H1 (cell line): ENCODE results near the gene TRABD2B. TPM values are rescaled to one million over a fixed set of nuclear protein-coding genes. Genes with fewer than 3 reads are reported as not detected.

ENCODE experiments used
- CTCF ChIA-PET: fragments of 300-600 bp; sonication (Branson Sonifier 250); formaldehyde crosslinking; loops from one replicate; lab custom pipeline; 2021; ENCODE audit not compliant: partially characterized antibody; lab: Charles Lee
- POLR2A ChIA-PET: fragments of 300-600 bp; sonication (Branson Sonifier 250); formaldehyde crosslinking; loops from one replicate; lab custom pipeline; 2021; ENCODE audit warnings: inconsistent platforms; ENCODE audit not compliant: partially characterized antibody; lab: Charles Lee
- DNase-seq, 2 experiments: peaks; one replicate each; pipeline versions ENCODE4 v3.0.0 to v3.0.0-alpha.2; 2010 to 2022; ENCODE audit warnings: low spot score in 2 of 2, low read depth in 1 of 2, mixed read lengths in 1 of 2
- FAIRE-seq: peaks from 2 replicates; lab custom pipeline; 2011; peaks lifted over from hg19 to GRCh38; lab: Jason Lieb, UNC
- H2AFZ ChIP-seq: 2 replicates; pipeline ENCODE4 v1.8.1; 2012; ENCODE audit warnings: low read length, inconsistent platforms
- H2AK5ac ChIP-seq: 2 replicates; pipeline ENCODE4 v1.6.1; 2013; ENCODE audit warnings: low read depth, low read length
- H2BK120ac ChIP-seq: replicated peaks from 2 replicates; pipeline ENCODE3; 2013; ENCODE audit warnings: low read depth, low read length, inconsistent platforms
- H2BK12ac ChIP-seq: 2 replicates; pipeline ENCODE4 v1.6.1; 2013; ENCODE audit warnings: low read depth, low read length
- H2BK15ac ChIP-seq: 2 replicates; pipeline ENCODE4 v1.6.1; 2013; ENCODE audit warnings: low read length
- H2BK20ac ChIP-seq: 2 replicates; pipeline ENCODE4 v1.6.1; 2013; ENCODE audit warnings: low read length
- H2BK5ac ChIP-seq: 2 replicates; pipeline ENCODE4 v1.6.1; 2013; ENCODE audit warnings: low read depth, low read length
- H3K14ac ChIP-seq: 2 replicates; pipeline ENCODE4 v1.6.1; 2013; ENCODE audit warnings: inconsistent platforms; ENCODE audit not compliant: insufficient read length
- H3K18ac ChIP-seq: 2 replicates; pipeline ENCODE4 v1.6.1; 2013; ENCODE audit warnings: low read length; ENCODE audit errors: extremely low read depth
- H3K23ac ChIP-seq: 2 replicates; pipeline ENCODE4 v1.6.1; 2013; ENCODE audit warnings: inconsistent platforms; ENCODE audit not compliant: insufficient read length
- H3K23me2 ChIP-seq: 2 replicates; pipeline ENCODE4 v1.6.1; 2013; ENCODE audit warnings: low read depth, low read length
- H3K27ac ChIP-seq: 2 replicates; pipeline ENCODE4 v1.6.1; 2011; ENCODE audit warnings: low read depth, low read length, inconsistent platforms
- H3K27me3 ChIP-seq, 4 experiments: replicated peaks in 1 of 4; 1 replicate in 1 of 4; 2 replicates in 3 of 4; pipeline versions ENCODE4 v1.6.1 to v1.8.1; 2011 to 2013; ENCODE audit warnings: low read length in 3 of 4, mild to moderate bottlenecking in 3 of 4, inconsistent platforms in 2 of 4, mixed read lengths in 2 of 4, moderate library complexity in 1 of 4; ENCODE audit not compliant: control insufficient read depth in 3 of 4, insufficient read depth in 3 of 4; ENCODE audit errors: extremely low read depth in 1 of 4
- H3K36me3 ChIP-seq, 4 experiments: 2 replicates each; pipeline versions ENCODE4 v1.6.1 to v1.8.1; 2011 to 2013; ENCODE audit warnings: mild to moderate bottlenecking in 4 of 4, low read length in 3 of 4, moderate library complexity in 2 of 4, control low read depth in 1 of 4, inconsistent platforms in 1 of 4; ENCODE audit not compliant: insufficient read depth in 4 of 4, control insufficient read depth in 2 of 4
- H3K4ac ChIP-seq: replicated peaks from 2 replicates; pipeline ENCODE3; 2013; ENCODE audit warnings: low read length, low read depth, mixed read lengths, inconsistent platforms; ENCODE audit not compliant: insufficient read length
- H3K4me1 ChIP-seq, 4 experiments: replicated peaks in 1 of 4; 1 replicate in 1 of 4; 2 replicates in 3 of 4; pipeline versions ENCODE4 v1.6.1 to v1.8.1; 2011 to 2013; ENCODE audit warnings: low read length in 3 of 4, inconsistent platforms in 2 of 4, mixed read lengths in 1 of 4; ENCODE audit not compliant: insufficient read depth in 4 of 4, control insufficient read depth in 3 of 4
- H3K4me2 ChIP-seq, 2 experiments: 2 replicates each; pipeline versions ENCODE4 v1.6.1 to v1.8.1; 2011 to 2013; ENCODE audit warnings: low read depth in 2 of 2, low read length in 2 of 2, control low read depth in 1 of 2, inconsistent platforms in 1 of 2, mild to moderate bottlenecking in 1 of 2; ENCODE audit not compliant: insufficient read depth in 1 of 2
- H3K4me3 ChIP-seq, 4 experiments: fragments of 200-600, 300-600 bp in 1 of 4; sonication (generic), shearing (Covaris generic), sonication (Bioruptor Twin) in 1 of 4; 2 replicates each; pipeline versions ENCODE4 v1.5.1 to v1.8.1; 2011 to 2016; ENCODE audit warnings: low read length in 4 of 4, low read depth in 3 of 4, control low read depth in 2 of 4, inconsistent platforms in 2 of 4, mild to moderate bottlenecking in 2 of 4, mixed read lengths in 1 of 4, moderate library complexity in 1 of 4; ENCODE audit not compliant: insufficient read depth in 2 of 4; ENCODE audit errors: extremely low read depth in 1 of 4
- H3K56ac ChIP-seq: replicated peaks from 2 replicates; pipeline ENCODE3; 2013; ENCODE audit warnings: low read depth, mild to moderate bottlenecking, mixed read lengths, low read length, inconsistent platforms; ENCODE audit not compliant: insufficient read length
- H3K79me1 ChIP-seq: 2 replicates; pipeline ENCODE4 v1.6.1; 2013; ENCODE audit warnings: low read depth, low read length, control low read depth
- H3K79me2 ChIP-seq, 2 experiments: 2 replicates each; pipeline versions ENCODE4 v1.6.1 to v1.8.1; 2012 to 2013; ENCODE audit warnings: low read length in 2 of 2, mild to moderate bottlenecking in 2 of 2, inconsistent platforms in 1 of 2; ENCODE audit not compliant: insufficient read depth in 2 of 2, control insufficient read depth in 1 of 2
- H3K9ac ChIP-seq, 4 experiments: replicated peaks in 1 of 4; 1 replicate in 1 of 4; 2 replicates in 3 of 4; pipeline versions ENCODE4 v1.6.1 to v1.8.1; 2011 to 2013; ENCODE audit warnings: low read depth in 3 of 4, low read length in 3 of 4, control low read depth in 2 of 4, mild to moderate bottlenecking in 2 of 4, moderate library complexity in 2 of 4, inconsistent platforms in 1 of 4; ENCODE audit errors: extremely low read depth in 1 of 4
- H3K9me3 ChIP-seq, 2 experiments: 2 replicates each; pipeline versions ENCODE4 v1.6.1 to v1.8.1; 2012 to 2013; ENCODE audit warnings: mild to moderate bottlenecking in 2 of 2, moderate library complexity in 2 of 2, control low read depth in 1 of 2, inconsistent platforms in 1 of 2, low read depth in 1 of 2, low read length in 1 of 2, mixed read lengths in 1 of 2; ENCODE audit not compliant: insufficient read depth in 2 of 2
- H4K20me1 ChIP-seq, 2 experiments: replicated peaks in 1 of 2; 2 replicates each; pipeline versions ENCODE3 to v1.8.1; 2011 to 2013; ENCODE audit warnings: inconsistent platforms in 2 of 2, low read length in 2 of 2, mild to moderate bottlenecking in 1 of 2; ENCODE audit not compliant: insufficient read depth in 2 of 2, control insufficient read depth in 1 of 2
- H4K5ac ChIP-seq: 2 replicates; pipeline ENCODE4 v1.6.1; 2013; ENCODE audit warnings: low read length, low read depth, mixed read lengths, inconsistent platforms; ENCODE audit not compliant: insufficient read length
- H4K8ac ChIP-seq: 2 replicates; pipeline ENCODE4 v1.8.0; 2013; ENCODE audit warnings: mild to moderate bottlenecking, moderate library complexity, low read length, inconsistent platforms; ENCODE audit not compliant: insufficient read depth; ENCODE audit errors: extremely low read depth
- H4K91ac ChIP-seq: replicated peaks from 2 replicates; pipeline ENCODE3; 2013; ENCODE audit warnings: low read length, mixed read lengths, inconsistent platforms; ENCODE audit not compliant: insufficient read length
- CTCF ChIP-seq, 3 experiments: IDR thresholded peaks; 1 replicate in 2 of 3; 2 replicates in 1 of 3; pipeline versions ENCODE4 v1.5.1 to v1.6.1; 2011; ENCODE audit warnings: low read length in 3 of 3, mild to moderate bottlenecking in 3 of 3, inconsistent platforms in 2 of 3, low read depth in 1 of 3, moderate library complexity in 1 of 3; ENCODE audit not compliant: insufficient read depth in 1 of 3; ENCODE audit errors: control extremely low read depth in 1 of 3
- NANOG ChIP-seq: IDR thresholded peaks from 2 replicates; pipeline ENCODE4 v1.6.1; 2011; ENCODE audit warnings: low read length, low read depth, mild to moderate bottlenecking, inconsistent platforms; ENCODE audit not compliant: insufficient read depth, poor library complexity, severe bottlenecking
- RAD21 ChIP-seq, 2 experiments: IDR thresholded peaks in 1 of 2; conservative IDR thresholded peaks in 1 of 2; 2 replicates each; pipeline ENCODE4 v1.6.1; 2011; ENCODE audit warnings: low read depth in 2 of 2, low read length in 2 of 2, improper control_type of control experiment in 1 of 2, inconsistent platforms in 1 of 2, mild to moderate bottlenecking in 1 of 2, moderate library complexity in 1 of 2
- TAF1 ChIP-seq: IDR thresholded peaks from 2 replicates; pipeline ENCODE4 v1.6.1; 2011; ENCODE audit warnings: mild to moderate bottlenecking, low read depth, low read length
- USF2 ChIP-seq: IDR thresholded peaks from 2 replicates; pipeline ENCODE4 v1.6.1; 2011; ENCODE audit warnings: low read length, improper control_type of control experiment
- WGBS, 2 experiments: shearing (Covaris generic) in 1 of 2; methylation state at CpG; one replicate each; pipeline versions ENCODE4 v1.1.6 to v1.1.7; 2013 to 2015; ENCODE audit warnings: low lambda C conversion rate in 2 of 2, mixed read lengths in 2 of 2, inconsistent platforms in 1 of 2, low coverage in 1 of 2, missing lambda C conversion rate in 1 of 2; ENCODE audit not compliant: insufficient replicate concordance in 2 of 2, insufficient coverage in 1 of 2, insufficient read length in 1 of 2; ENCODE audit errors: extremely low coverage in 1 of 2, missing lambda C conversion rate in 1 of 2; 5-methylcytosine and 5-hydroxymethylcytosine counted together
- polyA plus RNA-seq, 7 experiments: library from polyadenylated mRNA; depleted of rRNA in 3 of 7; stranded (reverse) in 5 of 7; unstranded in 2 of 7; fragments of >200 nt in 5 of 7; fragments of 200-250 nt in 2 of 7; gene quantifications; 1 replicate in 5 of 7; 2 replicates in 1 of 7; 4 replicates in 1 of 7; pipeline versions ENCODE4 v1.2.1 to v1.2.3, GENCODE V29; 2011 to 2013; ENCODE audit warnings: missing spikeins in 2 of 7, mixed read lengths in 2 of 7
- total RNA-seq: library from RNA; stranded (reverse); fragmentation: NEBNext Ultra II Directional; extraction: Animal tissue kit (Norgen Biotek cat#: 25700); gene quantifications from 2 replicates; pipeline ENCODE4 v1.2.1, GENCODE V29; 2021
- TF ChIP-seq, protein P1 (sequence below): IDR thresholded peaks from 2 replicates; pipeline ENCODE4 v1.6.1; 2012; ENCODE audit warnings: inconsistent platforms

TRABD2B gene
- total and polyA plus RNA-seq, 2 of the 8 experiments (the other 6 are each of a cell fraction or from before 2014, with no cell fraction given), result 0.95 to 3.4 TPM

- Histone ChIP-seq H2BK12ac (peak overlapping the region; percentile 64; the same call in 1 of the 2 replicates), H3K36me3 (no peaks in the 10 kb centered on the region), H4K5ac (no peak overlapping the region), H3K27me3 (peaks cover 14 to 37% (median 31%) of the 10 kb centered on the region in 4 experiments), H3K27ac (no peak overlapping the region), H2AK5ac (no peak overlapping the region), H2BK5ac (0 out of 2 replicates have a peak overlapping the region, but pooled peaks have one; percentile 52), H3K79me2 (no peaks in the 10 kb centered on the region), H2BK15ac (peak overlapping the region; percentile 7; the same call in 1 of the 2 replicates), H3K14ac (no peak overlapping the region), H4K91ac (peak overlapping the region; percentile 82), H3K4ac (no peak overlapping the region), H3K9ac (no peak overlapping the region; a peak in 1 of 7 replicates), H3K9me3 (no peaks in the 10 kb centered on the region), H3K4me2 (peak overlapping the region; percentile 71 to 72), H3K79me1 (no peaks in the 10 kb centered on the region), H3K4me1 (peaks cover 0 to 14% (median 10%) of the 10 kb centered on the region in 4 experiments; a peak in 6 of 7 replicates), H3K18ac (peak overlapping the region; percentile 90), H4K20me1 (no peaks in the 10 kb centered on the region), H2BK120ac (peak overlapping the region; percentile 59), H3K56ac (no peak overlapping the region), H3K23me2 (no peaks in the 10 kb centered on the region), H4K8ac (peak overlapping the region; percentile 79), H3K4me3 (peak overlapping the region; percentile 3 to 55 (median 30)), H2AFZ (peak overlapping the region; percentile 94), H2BK20ac (0 out of 2 replicates have a peak overlapping the region, but pooled peaks have one; percentile 86), H3K23ac (no peak overlapping the region)
- POLR2A ChIA-PET, result interaction anchor here (1.1 kb wide), 1 partner anchor 275 kb away, joined by 3 read pairs; no protein-coding TSS in a partner anchor
- FAIRE-seq (no peak), DNase-seq (peak in 1 of 2 experiments; percentile 85)
- CTCF ChIA-PET, result interaction anchor here (0.7 to 11.5 kb wide), 15 partner anchors 9 to 532 kb away, joined by 3 to 129 read pairs (median 5); partner anchors contain the start of gene FOXD2
- 5% methylated on average over 23 of the region's 45 CpGs; no CpG with 5 or more reads in 1 of the 2 experiments for WGBS, 2 experiments
- TF ChIP-seq CTCF (IDR thresholded peaks at IDR 0.05; ENCODE audit: control extremely low read depth in 1 of 3, insufficient read depth in 1 of 3, low read depth in 1 of 3, low read length in 3 of 3) (peak; percentile 31 to 59 (median 34)), USF2 (no peak), NANOG (peak; percentile 12), RAD21 (IDR thresholded peaks at IDR 0.05 in 1 of 2, conservative IDR thresholded peaks at IDR 0.05 in 1 of 2; ENCODE audit: low read depth in 2 of 2, low read length in 2 of 2) (peak; percentile 37 to 47; a peak in 3 of 4 replicates), TAF1 (peak; percentile 55; the same call in 1 of the 2 replicates)
- TF ChIP-seq, protein P1, sequence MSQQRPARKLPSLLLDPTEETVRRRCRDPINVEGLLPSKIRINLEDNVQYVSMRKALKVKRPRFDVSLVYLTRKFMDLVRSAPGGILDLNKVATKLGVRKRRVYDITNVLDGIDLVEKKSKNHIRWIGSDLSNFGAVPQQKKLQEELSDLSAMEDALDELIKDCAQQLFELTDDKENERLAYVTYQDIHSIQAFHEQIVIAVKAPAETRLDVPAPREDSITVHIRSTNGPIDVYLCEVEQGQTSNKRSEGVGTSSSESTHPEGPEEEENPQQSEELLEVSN, result peak; percentile 69
These were observed 272.1 kb downstream of the TRABD2B start for GRCh38 chr1:47725000-47725473.
